DOHH2 (cell line): ENCODE results near the gene ATP13A2.

Experiments used
- H3F3A ChIP-seq: fragments of 200-600 bp; sonication (generic), shearing (Covaris generic); 2 replicates; pipeline ENCODE4 v1.6.0; 2016; ENCODE audit warnings: antibody characterized with exemption, mild to moderate bottlenecking; ENCODE audit not compliant: control insufficient read depth, insufficient read depth
- H3K27ac ChIP-seq: fragments of 200-600 bp; sonication (generic); 2 replicates; pipeline ENCODE4 v1.5.1; 2014; ENCODE audit warnings: low read depth, mild to moderate bottlenecking, low read length, moderate library complexity
- H3K27me3 ChIP-seq: fragments of 200-600 bp; sonication (generic); 2 replicates; pipeline ENCODE4 v1.6.1; 2014; ENCODE audit warnings: mild to moderate bottlenecking, low read length, mixed read lengths; ENCODE audit not compliant: control insufficient read depth
- H3K36me3 ChIP-seq: fragments of 200-600 bp; sonication (generic); 2 replicates; pipeline ENCODE4 v1.6.1; 2014; ENCODE audit warnings: mild to moderate bottlenecking, low read length, moderate library complexity, mixed read lengths; ENCODE audit not compliant: control insufficient read depth
- H3K4me1 ChIP-seq: fragments of 200-600 bp; sonication (generic); 2 replicates; pipeline ENCODE4 v1.6.1; 2014; ENCODE audit warnings: mild to moderate bottlenecking, low read length, mixed read lengths; ENCODE audit not compliant: control insufficient read depth
- H3K4me2 ChIP-seq: fragments of 200-600 bp; sonication (generic); 2 replicates; pipeline ENCODE4 v1.6.0; 2014; ENCODE audit warnings: mild to moderate bottlenecking, low read length, moderate library complexity
- H3K4me3 ChIP-seq: fragments of 200-600 bp; sonication (generic); 2 replicates; pipeline ENCODE4 v1.5.1; 2014; ENCODE audit warnings: mild to moderate bottlenecking, low read length, mixed read lengths
- H3K79me2 ChIP-seq: fragments of 200-600 bp; sonication (generic); 2 replicates; pipeline ENCODE4 v1.6.1; 2014; ENCODE audit warnings: mild to moderate bottlenecking, low read length, mixed read lengths; ENCODE audit not compliant: control insufficient read depth
- H3K9me2 ChIP-seq: fragments of 200-600 bp; sonication (generic); replicated peaks from 2 replicates; pipeline ENCODE4 v1.6.1; 2014; ENCODE audit warnings: mild to moderate bottlenecking, low read length, mixed read lengths; ENCODE audit not compliant: control insufficient read depth
- H3K9me3 ChIP-seq: fragments of 200-600 bp; sonication (generic); 2 replicates; pipeline ENCODE4 v1.6.1; 2014; ENCODE audit warnings: antibody characterized with exemption, low read length, mixed read lengths; ENCODE audit not compliant: control insufficient read depth, insufficient read depth
- H4K20me1 ChIP-seq: fragments of 200-600 bp; sonication (generic); 2 replicates; pipeline ENCODE4 v1.6.0; 2014; ENCODE audit warnings: low read depth, mild to moderate bottlenecking, antibody characterized with exemption, low read length, moderate library complexity; ENCODE audit not compliant: control insufficient read depth, insufficient read depth
- EZH2phosphoT487 ChIP-seq: fragments of 200-600 bp; sonication (generic); IDR thresholded peaks from 2 replicates; pipeline ENCODE4 v1.6.1; 2017; ENCODE audit warnings: borderline replicate concordance, mild to moderate bottlenecking, antibody characterized with exemption, low read length, moderate library complexity, mixed read lengths
- TF ChIP-seq, protein P1 (sequence below): fragments of 200-600 bp; sonication (generic); IDR thresholded peaks from one replicate; pipeline ENCODE4 v1.5.1; 2014; ENCODE audit warnings: antibody characterized with exemption, mild to moderate bottlenecking, low read depth, low read length; ENCODE audit not compliant: poor library complexity, severe bottlenecking

ATP13A2 gene

GRCh38 chr1:17027900-17028299 lies 16.2 kb upstream of the ATP13A2 start:
- H3K79me2 ChIP-seq, result no peaks in the 10 kb centered on the region
- H3K27me3 ChIP-seq, result no peaks in the 10 kb centered on the region
- no peak overlapping the region for H3K4me3 ChIP-seq
- H3K4me2 ChIP-seq, result no peak overlapping the region
- TF ChIP-seq, protein P1, sequence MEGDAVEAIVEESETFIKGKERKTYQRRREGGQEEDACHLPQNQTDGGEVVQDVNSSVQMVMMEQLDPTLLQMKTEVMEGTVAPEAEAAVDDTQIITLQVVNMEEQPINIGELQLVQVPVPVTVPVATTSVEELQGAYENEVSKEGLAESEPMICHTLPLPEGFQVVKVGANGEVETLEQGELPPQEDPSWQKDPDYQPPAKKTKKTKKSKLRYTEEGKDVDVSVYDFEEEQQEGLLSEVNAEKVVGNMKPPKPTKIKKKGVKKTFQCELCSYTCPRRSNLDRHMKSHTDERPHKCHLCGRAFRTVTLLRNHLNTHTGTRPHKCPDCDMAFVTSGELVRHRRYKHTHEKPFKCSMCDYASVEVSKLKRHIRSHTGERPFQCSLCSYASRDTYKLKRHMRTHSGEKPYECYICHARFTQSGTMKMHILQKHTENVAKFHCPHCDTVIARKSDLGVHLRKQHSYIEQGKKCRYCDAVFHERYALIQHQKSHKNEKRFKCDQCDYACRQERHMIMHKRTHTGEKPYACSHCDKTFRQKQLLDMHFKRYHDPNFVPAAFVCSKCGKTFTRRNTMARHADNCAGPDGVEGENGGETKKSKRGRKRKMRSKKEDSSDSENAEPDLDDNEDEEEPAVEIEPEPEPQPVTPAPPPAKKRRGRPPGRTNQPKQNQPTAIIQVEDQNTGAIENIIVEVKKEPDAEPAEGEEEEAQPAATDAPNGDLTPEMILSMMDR, result no peak
- TF ChIP-seq EZH2phosphoT487, result no peak
- H4K20me1 ChIP-seq, result no peaks in the 10 kb centered on the region
- H3K4me1 ChIP-seq, result no peaks in the 10 kb centered on the region
- no peaks in the 10 kb centered on the region for H3K9me2 ChIP-seq
- no peaks in the 10 kb centered on the region for H3K9me3 ChIP-seq
- peaks cover 80% of the 10 kb centered on the region for H3K36me3 ChIP-seq
- no peaks in the 10 kb centered on the region; the same call in 1 of the 2 replicates for H3F3A ChIP-seq
- H3K27ac ChIP-seq, result no peak overlapping the region

DNA sequence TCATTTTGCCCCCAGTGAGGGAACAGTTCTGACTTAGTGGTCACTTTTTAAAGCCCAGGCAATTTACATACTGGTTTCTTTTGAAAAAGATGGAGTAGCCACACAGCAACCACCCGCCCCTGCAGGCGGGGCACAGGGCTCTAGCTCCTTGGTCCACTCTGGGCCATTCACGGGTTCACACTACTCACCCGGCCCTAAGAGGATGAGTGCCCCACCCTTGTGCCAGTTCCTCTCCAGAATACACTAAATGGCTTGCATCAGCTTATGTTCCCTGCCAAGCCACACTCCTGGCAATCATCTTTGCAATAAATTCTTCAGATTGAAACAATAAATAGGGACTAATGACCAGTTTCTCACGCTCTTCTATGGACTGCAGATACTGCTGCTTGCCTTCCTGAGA lies 15.7 kb upstream of the ATP13A2 start:
- Histone ChIP-seq H3K9me3 (no peaks in the 10 kb centered on the region), H3K27me3 (no peaks in the 10 kb centered on the region), H3K4me3 (no peak overlapping the region), H3K36me3 (peaks cover 80% of the 10 kb centered on the region), H3K4me1 (no peaks in the 10 kb centered on the region), H3K79me2 (no peaks in the 10 kb centered on the region), H4K20me1 (no peaks in the 10 kb centered on the region), H3K9me2 (no peaks in the 10 kb centered on the region), H3F3A (no peaks in the 10 kb centered on the region; the same call in 1 of the 2 replicates), H3K27ac (no peak overlapping the region), H3K4me2 (no peak overlapping the region)
- no peak for TF ChIP-seq EZH2phosphoT487
- TF ChIP-seq, protein P1, result no peak

- H3K9me2 ChIP-seq, result no peaks in the 10 kb centered on the region
- H3K4me3 ChIP-seq, result no peak overlapping the region
- H3F3A ChIP-seq, result no peaks in the 10 kb centered on the region
- no peak for TF ChIP-seq EZH2phosphoT487
- TF ChIP-seq, protein P1, result no peak
- H3K36me3 ChIP-seq, result peaks cover 88% of the 10 kb centered on the region
- no peak overlapping the region for H3K27ac ChIP-seq
- no peaks in the 10 kb centered on the region for H3K9me3 ChIP-seq
- H3K4me1 ChIP-seq, result no peaks in the 10 kb centered on the region
- no peaks in the 10 kb centered on the region for H4K20me1 ChIP-seq
- H3K4me2 ChIP-seq, result no peak overlapping the region
- H3K27me3 ChIP-seq, result no peaks in the 10 kb centered on the region
- no peaks in the 10 kb centered on the region for H3K79me2 ChIP-seq
These were observed 13.0 kb upstream of the ATP13A2 start for GRCh38 chr1:17024721-17025120.

- H3K79me2 ChIP-seq, result no peaks in the 10 kb centered on the region
- no peaks in the 10 kb centered on the region for H4K20me1 ChIP-seq
- no peaks in the 10 kb centered on the region for H3K9me3 ChIP-seq
- no peak overlapping the region for H3K27ac ChIP-seq
- H3K4me2 ChIP-seq, result no peak overlapping the region
- no peak overlapping the region for H3K4me3 ChIP-seq
- H3K36me3 ChIP-seq, result peaks cover 90% of the 10 kb centered on the region
- TF ChIP-seq, protein P1, result no peak
- TF ChIP-seq EZH2phosphoT487, result no peak
- H3K9me2 ChIP-seq, result no peaks in the 10 kb centered on the region
- H3K4me1 ChIP-seq, result no peaks in the 10 kb centered on the region
- no peaks in the 10 kb centered on the region for H3K27me3 ChIP-seq
- peaks cover 9% of the 10 kb centered on the region; the same call in 1 of the 2 replicates for H3F3A ChIP-seq
These were observed 11.8 kb upstream of the ATP13A2 start for GRCh38 chr1:17023573-17023972.
